BE2C (cell line): ENCODE data around the gene C4A.

Experiments
- DNase-seq: peaks from one replicate; pipeline ENCODE4 v3.0.0-alpha.2; 2020
- H3K27me3 ChIP-seq: fragments of 250-450 bp; sonication (Bioruptor Pico); 2 replicates; pipeline ENCODE4 v1.5.1; 2020; ENCODE audit warnings: mild to moderate bottlenecking
- H3K36me3 ChIP-seq: fragments of 250-450 bp; sonication (Bioruptor Pico); 2 replicates; pipeline ENCODE4 v1.5.1; 2020; ENCODE audit warnings: mild to moderate bottlenecking
- H3K4me1 ChIP-seq: fragments of 250-450 bp; sonication (Bioruptor Pico); 2 replicates; pipeline ENCODE4 v1.5.1; 2020
- H3K4me3 ChIP-seq: 2 replicates; pipeline ENCODE4 v1.5.1; 2011; ENCODE audit warnings: low read depth, low read length
- H3K9me3 ChIP-seq: fragments of 250-450 bp; sonication (Bioruptor Pico); 2 replicates; pipeline ENCODE4 v1.5.1; 2020
- TF ChIP-seq, protein P1 (sequence below): IDR thresholded peaks from 2 replicates; pipeline ENCODE4 v1.5.1; 2012; ENCODE audit warnings: mild to moderate bottlenecking, low read depth, low read length

C4A gene

DNA sequence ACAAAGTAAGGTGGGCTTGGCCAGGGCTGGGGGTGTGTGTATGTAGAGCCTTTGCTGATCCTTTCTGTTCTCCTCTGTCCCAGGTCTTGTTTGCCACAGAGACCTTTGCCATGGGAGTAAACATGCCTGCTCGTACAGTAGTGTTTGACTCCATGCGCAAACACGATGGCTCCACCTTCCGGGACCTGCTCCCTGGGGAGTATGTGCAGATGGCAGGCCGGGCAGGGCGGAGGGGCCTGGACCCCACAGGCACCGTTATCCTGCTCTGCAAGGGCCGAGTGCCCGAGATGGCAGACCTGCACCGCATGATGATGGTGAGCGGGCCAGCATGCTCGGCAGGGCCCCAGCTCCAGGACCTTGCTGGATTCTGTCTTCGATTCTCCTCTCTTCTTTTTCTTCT, 16.2 kb upstream of the C4A start:
- Histone ChIP-seq H3K27me3 (no peaks in the 10 kb centered on the region), H3K9me3 (no peaks in the 10 kb centered on the region), H3K4me1 (no peaks in the 10 kb centered on the region), H3K36me3 (peaks cover 57% of the 10 kb centered on the region), H3K4me3 (no peak overlapping the region)
- TF ChIP-seq, protein P1, sequence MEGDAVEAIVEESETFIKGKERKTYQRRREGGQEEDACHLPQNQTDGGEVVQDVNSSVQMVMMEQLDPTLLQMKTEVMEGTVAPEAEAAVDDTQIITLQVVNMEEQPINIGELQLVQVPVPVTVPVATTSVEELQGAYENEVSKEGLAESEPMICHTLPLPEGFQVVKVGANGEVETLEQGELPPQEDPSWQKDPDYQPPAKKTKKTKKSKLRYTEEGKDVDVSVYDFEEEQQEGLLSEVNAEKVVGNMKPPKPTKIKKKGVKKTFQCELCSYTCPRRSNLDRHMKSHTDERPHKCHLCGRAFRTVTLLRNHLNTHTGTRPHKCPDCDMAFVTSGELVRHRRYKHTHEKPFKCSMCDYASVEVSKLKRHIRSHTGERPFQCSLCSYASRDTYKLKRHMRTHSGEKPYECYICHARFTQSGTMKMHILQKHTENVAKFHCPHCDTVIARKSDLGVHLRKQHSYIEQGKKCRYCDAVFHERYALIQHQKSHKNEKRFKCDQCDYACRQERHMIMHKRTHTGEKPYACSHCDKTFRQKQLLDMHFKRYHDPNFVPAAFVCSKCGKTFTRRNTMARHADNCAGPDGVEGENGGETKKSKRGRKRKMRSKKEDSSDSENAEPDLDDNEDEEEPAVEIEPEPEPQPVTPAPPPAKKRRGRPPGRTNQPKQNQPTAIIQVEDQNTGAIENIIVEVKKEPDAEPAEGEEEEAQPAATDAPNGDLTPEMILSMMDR: no peak
- no peak for DNase-seq

- Histone ChIP-seq H3K27me3 (no peaks in the 10 kb centered on the region), H3K9me3 (no peaks in the 10 kb centered on the region), H3K4me3 (no peak overlapping the region), H3K36me3 (peaks cover 51% of the 10 kb centered on the region), H3K4me1 (no peaks in the 10 kb centered on the region)
- DNase-seq: no peak
- TF ChIP-seq, protein P1: no peak
Measured at GRCh38 chr6:31966506-31966905, 15.4 kb upstream of the C4A start.

- peaks cover 49% of the 10 kb centered on the region for H3K36me3 ChIP-seq
- TF ChIP-seq, protein P1: no peak
- no peaks in the 10 kb centered on the region for H3K27me3 ChIP-seq
- H3K4me3 ChIP-seq: no peak overlapping the region
- H3K4me1 ChIP-seq: no peaks in the 10 kb centered on the region
- no peak for DNase-seq
- H3K9me3 ChIP-seq: no peaks in the 10 kb centered on the region
Measured at GRCh38 chr6:31966997-31967925, 14.6 kb upstream of the C4A start.

- no peak overlapping the region for H3K4me3 ChIP-seq
- H3K4me1 ChIP-seq: no peaks in the 10 kb centered on the region
- TF ChIP-seq, protein P1: no peak
- no peaks in the 10 kb centered on the region for H3K9me3 ChIP-seq
- peaks cover 49% of the 10 kb centered on the region for H3K36me3 ChIP-seq
- H3K27me3 ChIP-seq: no peaks in the 10 kb centered on the region
- no peak for DNase-seq
Measured at GRCh38 chr6:31967926-31968320, 13.9 kb upstream of the C4A start.

DNA sequence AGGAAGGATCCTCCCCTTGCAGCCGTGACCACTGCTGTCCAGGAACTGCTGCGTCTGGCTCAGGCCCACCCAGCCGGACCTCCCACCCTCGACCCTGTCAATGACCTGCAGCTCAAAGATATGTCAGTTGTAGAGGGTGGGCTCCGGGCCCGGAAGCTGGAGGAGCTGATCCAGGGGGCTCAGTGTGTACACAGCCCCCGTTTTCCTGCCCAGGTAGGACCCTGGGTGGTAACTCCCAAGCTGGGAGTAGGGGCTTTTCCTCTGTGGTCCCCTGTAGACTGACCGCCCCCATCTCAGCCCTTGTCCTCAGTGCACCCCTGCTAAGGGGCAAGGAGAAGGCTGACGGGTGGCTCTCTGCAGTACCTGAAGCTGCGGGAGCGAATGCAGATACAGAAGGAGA, 13.5 kb upstream of the C4A start:
- TF ChIP-seq, protein P1: no peak
- Histone ChIP-seq H3K9me3 (no peaks in the 10 kb centered on the region), H3K4me3 (no peak overlapping the region), H3K4me1 (no peaks in the 10 kb centered on the region), H3K36me3 (peaks cover 49% of the 10 kb centered on the region), H3K27me3 (no peaks in the 10 kb centered on the region)
- no peak for DNase-seq
